Measurements from ENCODE around the gene UBC.

UBC gene

GRCh38 chr12:124939079-124939420 lies 24.6 kb upstream of the UBC start (continued):
- TF ChIP-seq ZNF510 (tag by site-specific recombination; IDR thresholded peaks at IDR 0.05; ENCODE audit: insufficient replicate concordance) (no peak), ZNF664 (tag by site-specific recombination; IDR thresholded peaks at IDR 0.05) (peak; percentile 30; the same call in 1 of the 2 replicates), ZNF776 (tag by site-specific recombination; IDR thresholded peaks at IDR 0.05; ENCODE audit: borderline replicate concordance) (no peak), ZNF221 (tag by site-specific recombination; IDR thresholded peaks at IDR 0.05; ENCODE audit: borderline replicate concordance) (no peak), ZNF157 (tag by site-specific recombination; IDR thresholded peaks at IDR 0.05) (no peak), ZNF518A (tag by site-specific recombination; conservative IDR thresholded peaks at IDR 0.05; ENCODE audit: low read depth) (0 out of 2 replicates have a peak, but pooled peaks have one; percentile 5), ZNF391 (tag by site-specific recombination; IDR thresholded peaks at IDR 0.05; ENCODE audit: borderline replicate concordance, low read depth) (no peak), ZSCAN5A (tag by site-specific recombination; IDR thresholded peaks at IDR 0.05) (no peak), KLF1 (tag by site-specific recombination; IDR thresholded peaks at IDR 0.05) (no peak), KLF8 (tag by site-specific recombination; IDR thresholded peaks at IDR 0.05) (no peak), ZNF585B (tag by site-specific recombination; IDR thresholded peaks at IDR 0.05) (no peak), ZBTB21 (tag by site-specific recombination; IDR thresholded peaks at IDR 0.05) (no peak), ZFHX2 (tag by site-specific recombination; conservative IDR thresholded peaks at IDR 0.05) (peak; percentile 66), GLIS2 (tag by site-specific recombination; IDR thresholded peaks at IDR 0.05) (no peak; the same call in 1 of the 2 replicates), ZNF777 (tag by site-specific recombination; IDR thresholded peaks at IDR 0.05; ENCODE audit: borderline replicate concordance) (no peak), BCL6B (tag by site-specific recombination; IDR thresholded peaks at IDR 0.05) (no peak), ZNF239 (tag by site-specific recombination; IDR thresholded peaks at IDR 0.05) (no peak), ZXDB (tag by site-specific recombination; IDR thresholded peaks at IDR 0.05) (no peak), ZNF621 (tag by site-specific recombination; IDR thresholded peaks at IDR 0.05) (no peak), KLF16 (tag by site-specific recombination; IDR thresholded peaks at IDR 0.05) (no peak; the same call in 1 of the 2 replicates), ZNF202 (tag by site-specific recombination; IDR thresholded peaks at IDR 0.05; ENCODE audit: borderline replicate concordance) (no peak), ZNF114 (tag by site-specific recombination; IDR thresholded peaks at IDR 0.05) (no peak), ZNF274 (IDR thresholded peaks at IDR 0.05; ENCODE audit: low read length) (no peak), ZNF274 (tag by site-specific recombination; IDR thresholded peaks at IDR 0.05; ENCODE audit: borderline replicate concordance) (no peak), ZSCAN16 (tag by site-specific recombination; IDR thresholded peaks at IDR 0.05) (0 out of 2 replicates have a peak, but pooled peaks have one; percentile 6), MZF1 (tag by site-specific recombination; IDR thresholded peaks at IDR 0.05; ENCODE audit: borderline replicate concordance) (no peak), HOXD13 (CRISPR knock-in tag; IDR thresholded peaks at IDR 0.05; ENCODE audit: borderline replicate concordance) (no peak), SALL2 (tag by site-specific recombination; IDR thresholded peaks at IDR 0.05; ENCODE audit: borderline replicate concordance) (no peak), PRDM6 (tag by site-specific recombination; IDR thresholded peaks at IDR 0.05) (no peak; the same call in 1 of the 2 replicates), ZNF184 (tag by site-specific recombination; IDR thresholded peaks at IDR 0.05) (no peak), ZNF529 (tag by site-specific recombination; IDR thresholded peaks at IDR 0.05; ENCODE audit: insufficient replicate concordance) (no peak), ZNF132 (tag by site-specific recombination; IDR thresholded peaks at IDR 0.05; ENCODE audit: borderline replicate concordance) (no peak), ZNF560 (tag by site-specific recombination; IDR thresholded peaks at IDR 0.05; ENCODE audit: borderline replicate concordance) (no peak)

All from HEK293 (cell line).